ENCODE measurements around the gene RSPH10B.
A peak's percentile ranks its signal among the peaks of the same experiment; 100 is the strongest.
"Not testable (repeated sequence)": the region's sequence is repeated elsewhere in the genome, so short reads cannot be mapped to it uniquely, and the experiment has no call there.

The RSPH10B gene

GRCh38 chr7:5926263-5926870 is 44.1 kb downstream of the RSPH10B start:
- DNase-seq, result not testable (repeated sequence)

- DNase-seq, result not testable (repeated sequence)
These were observed 45.9 kb downstream of the RSPH10B start for GRCh38 chr7:5924630-5925029.

GRCh38 chr7:5924180-5924579 is 46.3 kb downstream of the RSPH10B start:
- not testable (repeated sequence) for DNase-seq

GRCh38 chr7:5916529-5916928 is 54.0 kb downstream of the RSPH10B start:
- DNase-seq, result not testable (repeated sequence)

- DNase-seq, result not testable (repeated sequence)
These were observed 61.7 kb downstream of the RSPH10B start for GRCh38 chr7:5908835-5909234.

- not testable (repeated sequence) for DNase-seq
These were observed 65.8 kb downstream of the RSPH10B start for GRCh38 chr7:5904726-5905125.

GRCh38 chr7:5903002-5903401 is 67.5 kb downstream of the RSPH10B start:
- DNase-seq, result not testable (repeated sequence)

GRCh38 chr7:5898480-5899224 is 71.8 kb downstream of the RSPH10B start, which contains the start of gene CCZ1:
Gene CCZ1 (plus strand): TSS chr7:5898733. CDS start chr7:5898800, 67 bp downstream.
- peak; percentile 76 for DNase-seq

- not testable (repeated sequence) for DNase-seq
These were observed 73.0 kb downstream of the RSPH10B start for GRCh38 chr7:5897369-5897919.

GRCh38 chr7:5892498-5892897 is 78.0 kb downstream of the RSPH10B start:
- no peak for DNase-seq

GRCh38 chr7:5890244-5890643 is 80.2 kb downstream of the RSPH10B start:
- not testable (repeated sequence) for DNase-seq

- DNase-seq, result not testable (repeated sequence)
These were observed 82.5 kb downstream of the RSPH10B start for GRCh38 chr7:5888021-5888420.

GRCh38 chr7:5884431-5884830 is 86.1 kb downstream of the RSPH10B start:
- not testable (repeated sequence) for DNase-seq

- not testable (repeated sequence) for DNase-seq
These were observed 90.4 kb downstream of the RSPH10B start for GRCh38 chr7:5880106-5880505.

- not testable (repeated sequence) for DNase-seq
These were observed 90.9 kb downstream of the RSPH10B start for GRCh38 chr7:5879591-5879990.

All from CD4-positive, alpha-beta T cell treated with Interleukin-21 for 1 hour (primary cell).